Mononuclear cell (primary cell): Measurements from ENCODE around the gene TBCB. TPM values are rescaled to one million over a fixed set of nuclear protein-coding genes. Genes with fewer than 3 reads are reported as not detected.
"Not testable (repeated sequence)": the region's sequence is repeated elsewhere in the genome, so short reads cannot be mapped to it uniquely, and the experiment has no call there.

Experiments used
- H3K27me3 ChIP-seq: 2 replicates; pipeline ENCODE4 v1.6.0; 2011; ENCODE audit warnings: low read length, control low read depth; ENCODE audit not compliant: insufficient read depth
- H3K4me1 ChIP-seq: 2 replicates; pipeline ENCODE4 v1.5.1; 2011; ENCODE audit warnings: mild to moderate bottlenecking, low read length, control low read depth; ENCODE audit not compliant: insufficient read depth
- H3K4me3 ChIP-seq: 2 replicates; pipeline ENCODE4 v1.5.1; 2011; ENCODE audit warnings: mild to moderate bottlenecking, low read length, moderate library complexity
- H3K9me3 ChIP-seq: 2 replicates; pipeline ENCODE4 v1.5.1; 2011; ENCODE audit warnings: low read depth, mild to moderate bottlenecking, control low read depth, low read length
- total RNA-seq: library from RNA; depleted of rRNA; stranded (reverse); fragments of >200 nt; gene quantifications from one replicate; pipeline ENCODE4 v1.2.3, GENCODE V29; 2012

Gene TBCB
- total RNA-seq, 1 donor: 54.4 TPM

GRCh38 chr19:36112678-36113077 lies 2.6 kb upstream of the TBCB start:
- Histone ChIP-seq H3K4me1 (peaks cover 27% of the 10 kb centered on the region), H3K4me3 (no peak overlapping the region), H3K27me3 (no peaks in the 10 kb centered on the region), H3K9me3 (no peaks in the 10 kb centered on the region)

GRCh38 chr19:36113425-36113824 lies 1.8 kb upstream of the TBCB start:
- peak overlapping the region; percentile 71 for H3K4me3 ChIP-seq
- no peaks in the 10 kb centered on the region for H3K9me3 ChIP-seq
- no peaks in the 10 kb centered on the region for H3K27me3 ChIP-seq
- peaks cover 27% of the 10 kb centered on the region for H3K4me1 ChIP-seq

DNA sequence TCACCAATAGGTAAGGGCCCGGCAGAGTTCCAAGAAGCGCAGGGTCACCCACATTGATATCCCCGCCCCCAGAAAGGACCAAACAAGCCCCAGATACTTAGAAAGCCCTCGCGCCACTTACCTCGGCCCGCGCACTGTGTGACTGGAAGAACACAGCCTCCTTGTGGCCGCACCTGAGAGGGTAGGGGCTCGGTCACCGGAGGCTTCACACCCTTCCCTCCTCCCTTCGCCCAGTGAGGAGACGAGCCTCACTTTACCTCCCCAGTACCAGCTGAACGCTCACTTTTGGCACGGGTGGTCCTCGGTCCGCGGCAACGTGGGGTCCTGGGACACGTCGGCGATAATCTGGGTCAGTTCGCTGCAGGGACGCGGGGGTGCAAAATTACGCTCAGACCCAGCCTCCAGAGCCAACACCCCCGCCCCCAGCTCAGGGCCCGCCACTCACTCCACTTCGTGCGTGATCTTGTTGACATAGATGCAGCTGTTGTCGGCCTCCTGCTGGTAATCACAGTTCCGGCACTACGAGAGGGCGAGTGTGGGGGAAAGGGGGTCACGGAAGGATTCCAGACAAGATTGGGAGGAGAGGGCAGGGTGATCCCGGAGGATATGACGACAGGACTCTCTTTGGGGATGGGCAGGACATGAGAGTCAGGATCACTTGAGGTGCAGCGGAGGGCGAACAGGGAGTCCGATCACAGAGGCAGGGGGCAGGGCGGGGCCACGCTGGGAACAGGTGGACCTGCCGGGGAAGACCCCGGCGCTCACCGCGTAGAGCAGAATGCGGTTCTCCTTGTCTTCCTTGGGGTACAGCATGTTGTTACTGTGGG lies 1.2 kb upstream of the TBCB start:
- H3K9me3 ChIP-seq: no peaks in the 10 kb centered on the region
- H3K27me3 ChIP-seq: no peaks in the 10 kb centered on the region
- peak overlapping the region; percentile 71 for H3K4me3 ChIP-seq
- H3K4me1 ChIP-seq: peaks cover 27% of the 10 kb centered on the region

DNA sequence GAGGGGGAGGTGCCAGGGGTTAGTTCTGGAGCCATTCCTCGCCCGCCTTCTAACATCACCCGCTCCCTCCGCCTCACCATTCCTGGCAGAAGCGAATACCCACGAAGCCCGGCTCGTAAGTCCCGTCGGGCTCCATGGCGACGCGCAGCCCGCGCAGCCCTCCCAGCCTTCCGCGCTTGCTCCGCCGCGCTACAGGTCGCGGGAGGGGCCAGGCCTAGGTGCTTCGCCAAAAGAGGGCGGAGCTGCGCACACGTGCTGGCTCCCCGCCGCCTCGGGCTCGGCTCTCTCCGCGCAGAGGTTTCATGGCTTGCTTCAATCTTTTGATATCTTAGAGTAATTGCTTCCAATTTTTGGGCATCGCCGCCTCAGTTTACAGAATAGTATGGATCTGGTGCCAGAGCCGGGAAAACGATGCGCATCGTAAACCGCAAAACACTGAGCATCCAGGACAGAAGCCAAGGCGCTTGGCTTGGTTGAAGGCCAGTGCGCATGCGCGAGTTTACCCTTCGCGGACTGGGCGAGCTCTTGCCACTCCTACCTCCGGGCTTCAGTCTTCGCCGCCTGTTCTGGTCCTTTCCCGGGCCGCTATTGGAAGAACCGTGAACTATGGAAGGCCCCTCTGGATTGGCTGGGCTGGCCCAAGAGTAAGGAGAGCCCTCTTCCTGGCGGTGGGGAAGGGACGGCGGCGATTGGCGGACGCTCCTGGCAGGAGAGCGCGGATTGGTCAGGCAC lies 381 bp upstream of the TBCB start, which contains the start of gene POLR2I:
TSS of gene POLR2I (minus strand) at position 155 of the 732 bp plus-strand sequence. CDS start at position 136, 19 bp downstream.
- Histone ChIP-seq H3K27me3 (no peaks in the 10 kb centered on the region), H3K4me1 (peaks cover 27% of the 10 kb centered on the region), H3K9me3 (no peaks in the 10 kb centered on the region), H3K4me3 (peak within 1 kb of the TSS; percentile 71)

GRCh38 chr19:36116344-36116637 lies 1.0 kb downstream of the TBCB start:
- no peaks in the 10 kb centered on the region for H3K27me3 ChIP-seq
- peak overlapping the region; percentile 71 for H3K4me3 ChIP-seq
- no peaks in the 10 kb centered on the region for H3K9me3 ChIP-seq
- peaks cover 27% of the 10 kb centered on the region for H3K4me1 ChIP-seq

DNA sequence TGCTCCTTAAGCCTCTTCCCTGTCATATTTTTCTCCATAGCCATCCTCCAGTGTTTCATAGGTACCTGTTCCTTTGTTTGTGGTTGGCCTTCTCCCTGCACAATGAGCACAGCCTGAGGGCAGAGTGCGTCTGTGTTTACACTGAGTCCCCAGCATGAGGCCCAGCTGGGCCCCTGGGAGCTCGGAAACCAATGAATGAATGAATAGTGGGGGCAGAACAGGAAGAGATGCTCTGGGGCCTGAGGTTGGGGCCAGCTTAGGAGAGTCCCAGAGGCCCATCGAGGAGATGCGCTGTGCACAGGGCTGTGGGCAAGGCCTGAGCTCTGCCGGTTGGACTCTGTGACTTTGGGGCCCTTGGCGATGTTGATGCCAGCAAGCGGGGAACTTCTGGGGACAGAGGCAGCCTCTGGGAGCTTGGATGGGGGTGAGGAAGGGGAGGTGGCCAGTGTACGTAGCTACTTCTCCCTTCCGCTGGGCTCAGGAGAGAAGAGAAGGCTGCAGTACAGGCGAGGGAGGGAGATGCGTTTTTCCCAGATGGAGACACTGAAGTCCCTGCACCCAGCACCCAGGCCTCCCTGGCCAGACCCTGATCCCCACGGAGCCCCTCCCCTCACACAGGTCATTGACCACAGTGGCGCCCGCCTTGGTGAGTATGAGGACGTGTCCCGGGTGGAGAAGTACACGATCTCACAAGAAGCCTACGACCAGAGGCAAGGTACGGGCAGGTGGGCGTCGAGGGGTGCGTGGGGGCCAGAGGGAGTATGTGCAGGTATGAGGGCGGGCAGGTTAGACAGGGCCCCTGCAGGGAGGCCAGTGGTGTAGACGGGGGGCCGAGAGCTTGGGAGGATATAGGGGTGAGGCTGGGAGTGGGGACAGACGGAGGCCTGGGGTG lies 5.1 kb downstream of the TBCB start:
- Histone ChIP-seq H3K27me3 (no peaks in the 10 kb centered on the region), H3K4me3 (no peak overlapping the region), H3K9me3 (no peaks in the 10 kb centered on the region), H3K4me1 (peaks cover 13% of the 10 kb centered on the region)

DNA sequence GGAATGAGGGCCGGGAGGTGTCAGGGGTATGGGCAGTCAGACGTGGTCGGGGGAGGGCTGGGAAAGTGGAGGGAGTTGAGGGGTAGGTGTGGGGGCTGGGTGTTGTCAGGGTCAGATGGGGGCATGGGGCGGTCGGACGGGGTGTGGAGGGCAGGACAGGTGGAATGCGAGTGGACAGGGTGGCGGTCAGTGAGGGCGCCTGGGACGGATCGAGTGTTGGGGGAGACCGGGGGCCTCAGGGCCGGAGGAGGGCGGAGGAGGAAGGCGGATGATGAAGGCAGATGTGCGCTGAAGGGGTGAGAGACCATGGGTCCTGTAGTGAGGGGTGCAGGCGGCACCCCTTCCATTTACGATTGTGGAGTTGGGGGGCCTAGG lies 5.7 kb downstream of the TBCB start:
- no peak overlapping the region for H3K4me3 ChIP-seq
- H3K4me1 ChIP-seq: peaks cover 11% of the 10 kb centered on the region
- no peaks in the 10 kb centered on the region for H3K27me3 ChIP-seq
- H3K9me3 ChIP-seq: no peaks in the 10 kb centered on the region

DNA sequence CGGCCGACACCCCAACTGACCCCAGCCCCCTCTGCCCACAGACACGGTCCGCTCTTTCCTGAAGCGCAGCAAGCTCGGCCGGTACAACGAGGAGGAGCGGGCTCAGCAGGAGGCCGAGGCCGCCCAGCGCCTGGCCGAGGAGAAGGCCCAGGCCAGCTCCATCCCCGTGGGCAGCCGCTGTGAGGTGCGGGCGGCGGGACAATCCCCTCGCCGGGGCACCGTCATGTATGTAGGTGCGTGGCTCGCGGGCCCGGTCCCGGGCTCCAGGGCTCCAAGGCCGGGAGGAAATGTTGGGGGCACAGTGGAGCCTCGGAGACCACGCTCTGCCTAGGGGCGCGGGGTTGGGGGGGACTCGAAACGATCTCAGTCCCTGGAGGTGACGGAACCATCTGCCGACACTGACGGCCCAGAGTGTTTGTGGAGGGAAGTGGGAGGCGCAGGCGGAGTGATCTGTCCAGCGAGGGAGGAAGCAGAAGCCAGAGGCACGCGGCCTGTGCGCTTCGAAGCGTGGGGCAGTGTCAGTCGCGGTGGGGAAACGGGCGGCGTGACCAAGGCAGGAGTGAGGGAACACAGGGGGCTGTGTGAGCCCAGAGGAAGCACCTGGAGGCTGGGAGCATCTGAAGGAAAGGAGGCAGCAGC lies 6.3 kb downstream of the TBCB start:
- Histone ChIP-seq H3K9me3 (no peaks in the 10 kb centered on the region), H3K27me3 (no peaks in the 10 kb centered on the region), H3K4me1 (peaks cover 4% of the 10 kb centered on the region), H3K4me3 (no peak overlapping the region)

- Histone ChIP-seq H3K27me3 (no peaks in the 10 kb centered on the region), H3K4me1 (peaks cover 27% of the 10 kb centered on the region), H3K9me3 (no peaks in the 10 kb centered on the region), H3K4me3 (no peak overlapping the region)
These were observed 10.3 kb downstream of the TBCB start for GRCh38 chr19:36125557-36125956.

- Histone ChIP-seq H3K4me1 (peaks cover 53% of the 10 kb centered on the region), H3K9me3 (no peaks in the 10 kb centered on the region), H3K27me3 (no peaks in the 10 kb centered on the region), H3K4me3 (peak overlapping the region; percentile 54)
These were observed 13.1 kb downstream of the TBCB start for GRCh38 chr19:36128392-36128736.

DNA sequence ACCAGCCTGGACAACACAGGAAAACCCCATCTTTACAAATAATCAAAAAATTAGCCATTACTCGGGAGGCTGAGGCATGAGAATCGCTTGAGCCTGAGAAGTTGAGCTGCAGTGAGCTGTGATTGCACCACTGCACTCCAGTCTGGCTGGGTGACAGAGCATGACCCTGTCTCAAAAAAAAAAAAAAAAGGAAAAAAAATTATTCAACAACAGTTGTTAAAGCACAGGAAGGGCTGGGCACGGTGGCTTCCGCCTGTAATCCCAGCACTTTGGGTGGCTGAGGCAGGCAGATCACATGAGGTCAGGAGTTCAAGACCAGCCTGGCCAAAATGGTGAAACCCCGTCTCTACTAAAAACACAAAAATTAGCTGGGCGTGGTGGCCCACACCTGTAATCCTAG lies 16.0 kb downstream of the TBCB start:
- not testable (repeated sequence) for H3K9me3 ChIP-seq, H3K4me3 ChIP-seq, H3K27me3 ChIP-seq
- H3K4me1 ChIP-seq: peaks cover 53% of the 10 kb centered on the region

GRCh38 chr19:36134867-36135266 lies 19.6 kb downstream of the TBCB start:
- not testable (repeated sequence) for H3K4me3 ChIP-seq, H3K9me3 ChIP-seq, H3K27me3 ChIP-seq
- H3K4me1 ChIP-seq: peaks cover 48% of the 10 kb centered on the region

- H3K9me3 ChIP-seq: no peaks in the 10 kb centered on the region
- no peaks in the 10 kb centered on the region for H3K27me3 ChIP-seq
These were observed 21.9 kb downstream of the TBCB start for GRCh38 chr19:36136964-36137686.

DNA sequence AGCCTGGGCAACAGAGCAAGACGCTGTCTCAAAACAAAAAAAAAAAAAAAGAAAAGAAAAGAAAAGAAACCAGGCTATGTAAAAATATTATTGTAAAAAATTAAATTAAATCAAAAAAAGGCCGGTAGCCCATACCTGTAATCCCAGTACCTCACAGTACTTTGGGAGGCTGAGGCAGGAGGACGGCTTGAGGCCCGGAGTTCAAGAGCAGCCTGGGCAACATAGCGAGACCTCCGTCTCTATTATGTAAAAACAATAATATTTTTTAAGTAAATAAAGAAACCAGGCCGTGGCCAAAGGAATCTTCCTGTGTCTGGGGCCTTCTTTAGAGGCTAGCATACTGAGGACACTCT lies 23.8 kb downstream of the TBCB start:
- Histone ChIP-seq H3K9me3 (no peaks in the 10 kb centered on the region), H3K27me3 (no peaks in the 10 kb centered on the region), H3K4me3 (peak overlapping the region; percentile 96), H3K4me1 (peaks cover 24% of the 10 kb centered on the region)

More at GRCh38 chr19:36136964-36137686, 21.9 kb downstream of the TBCB start:
- Histone ChIP-seq H3K4me3 (no peak overlapping the region), H3K4me1 (peaks cover 35% of the 10 kb centered on the region)
